HG03439 (cell line): ENCODE results near the gene GPR87.

ENCODE experiments used
- ATAC-seq: cut with Tn5 transposase; IDR thresholded peaks from one replicate; pipeline ENCODE4 v1.9.1; 2021; ENCODE audit warnings: mild to moderate bottlenecking, moderate library complexity; ENCODE audit not compliant: unreplicated experiment

GPR87 gene, protein sequence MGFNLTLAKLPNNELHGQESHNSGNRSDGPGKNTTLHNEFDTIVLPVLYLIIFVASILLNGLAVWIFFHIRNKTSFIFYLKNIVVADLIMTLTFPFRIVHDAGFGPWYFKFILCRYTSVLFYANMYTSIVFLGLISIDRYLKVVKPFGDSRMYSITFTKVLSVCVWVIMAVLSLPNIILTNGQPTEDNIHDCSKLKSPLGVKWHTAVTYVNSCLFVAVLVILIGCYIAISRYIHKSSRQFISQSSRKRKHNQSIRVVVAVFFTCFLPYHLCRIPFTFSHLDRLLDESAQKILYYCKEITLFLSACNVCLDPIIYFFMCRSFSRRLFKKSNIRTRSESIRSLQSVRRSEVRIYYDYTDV

DNA sequence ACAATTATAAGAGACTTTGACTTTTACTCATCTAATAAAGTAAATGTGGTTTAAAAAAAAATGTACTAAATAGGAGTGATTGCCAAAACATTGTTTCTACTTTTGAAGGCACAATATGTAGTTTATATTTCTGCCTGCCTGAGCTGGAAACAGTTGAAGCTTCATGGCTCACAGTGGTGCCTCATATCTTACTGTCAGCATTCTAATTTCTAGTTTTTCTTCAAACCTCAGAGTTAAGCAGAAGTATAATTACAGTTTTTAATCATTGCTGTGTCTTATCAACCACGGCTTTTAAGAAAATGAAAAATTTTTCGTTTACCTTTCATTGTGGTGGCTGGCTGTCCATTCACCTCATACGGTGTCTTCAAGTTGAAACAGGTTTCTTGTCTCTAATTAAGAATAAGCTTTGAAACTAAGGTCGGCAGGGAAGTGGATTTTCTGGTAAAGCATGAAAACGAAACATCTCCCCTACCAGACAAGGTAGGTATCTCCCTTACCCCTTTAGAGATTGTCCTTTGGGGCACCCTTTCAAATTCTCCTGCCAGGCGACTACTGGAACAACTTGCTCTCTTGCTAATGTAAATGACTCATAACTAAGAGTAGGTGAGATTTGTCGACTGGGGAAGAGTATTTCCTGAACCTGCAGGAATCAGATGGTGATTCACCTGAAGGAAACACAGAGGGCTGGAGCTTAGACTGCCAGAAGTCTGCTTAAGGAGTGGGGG is at the start of gene GPR87:
TSS of gene GPR87 (minus strand) at position 554 of the 725 bp plus-strand sequence. CDS start 16,720 bp downstream, outside the sequence.
- no peak for ATAC-seq

DNA sequence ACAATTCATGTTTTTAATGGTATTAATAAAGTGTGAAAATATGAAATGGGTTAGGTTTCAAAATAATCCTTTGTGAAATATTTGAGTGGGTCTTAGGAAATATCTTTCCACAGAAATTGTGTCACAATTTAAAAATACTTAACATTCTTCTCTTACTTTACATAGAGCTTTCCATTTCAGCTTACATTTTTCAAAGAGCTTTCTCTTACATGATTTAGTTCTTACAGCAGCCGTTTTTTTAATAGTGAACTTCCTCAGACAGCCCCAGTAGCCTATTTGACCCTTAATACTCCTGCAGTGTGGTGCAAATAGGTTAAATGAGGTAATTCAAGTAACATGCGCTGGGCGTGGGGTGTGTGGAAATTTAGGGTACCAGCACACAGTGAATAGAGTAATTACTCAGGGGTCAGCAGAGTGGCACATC is 46.1 kb upstream of the GPR87 start:
- ATAC-seq = no peak

DNA sequence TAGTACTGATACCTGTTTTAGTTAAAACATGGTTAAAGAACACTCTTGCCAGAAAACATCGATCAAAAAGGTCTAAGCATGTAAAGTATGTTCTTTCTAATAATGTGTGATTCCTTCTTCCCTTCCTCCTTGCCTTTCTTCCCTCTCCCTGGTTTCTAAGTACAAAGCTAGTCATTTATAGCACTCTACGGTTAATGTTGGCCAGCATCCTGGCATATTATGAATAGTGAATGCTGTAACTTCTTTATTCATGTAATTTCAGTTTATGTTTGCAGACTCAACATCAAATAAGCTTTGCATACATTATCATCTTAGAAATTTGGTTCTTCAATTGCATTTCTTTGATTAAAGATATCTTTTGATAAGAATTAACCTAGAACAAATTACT is 40.8 kb upstream of the GPR87 start:
- ATAC-seq = no peak

DNA sequence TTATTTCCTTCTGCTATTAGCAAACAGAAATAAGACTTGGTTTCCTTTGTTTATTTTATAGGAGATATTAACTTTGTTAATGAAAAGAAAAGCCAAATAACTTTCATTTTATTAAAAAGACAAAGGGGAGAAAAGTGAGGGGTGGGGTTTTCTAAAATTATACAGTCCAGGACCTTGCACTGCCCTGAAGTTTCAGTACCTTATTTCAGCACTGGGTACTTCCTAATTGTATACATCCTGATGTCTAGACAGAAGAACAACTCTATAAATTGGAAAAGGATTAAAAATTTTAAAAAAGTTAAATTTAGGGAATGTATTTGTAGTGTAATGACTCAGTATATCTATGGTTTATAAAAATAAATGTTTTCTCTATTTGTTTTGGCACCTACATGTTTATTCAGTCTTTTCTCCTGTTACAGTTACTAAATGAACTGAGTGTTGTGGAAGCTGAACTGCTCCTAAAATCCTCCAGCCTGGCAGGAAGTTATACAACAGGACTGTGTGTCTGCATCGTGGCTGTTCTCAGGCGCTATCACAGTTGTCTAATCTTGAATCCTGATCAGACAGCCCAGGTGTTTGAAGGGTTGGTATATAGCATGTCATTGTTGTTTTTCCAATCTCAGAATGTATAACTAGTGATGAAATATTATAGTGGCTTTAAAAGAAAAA is 40.3 kb upstream of the GPR87 start:
- ATAC-seq = no peak

DNA sequence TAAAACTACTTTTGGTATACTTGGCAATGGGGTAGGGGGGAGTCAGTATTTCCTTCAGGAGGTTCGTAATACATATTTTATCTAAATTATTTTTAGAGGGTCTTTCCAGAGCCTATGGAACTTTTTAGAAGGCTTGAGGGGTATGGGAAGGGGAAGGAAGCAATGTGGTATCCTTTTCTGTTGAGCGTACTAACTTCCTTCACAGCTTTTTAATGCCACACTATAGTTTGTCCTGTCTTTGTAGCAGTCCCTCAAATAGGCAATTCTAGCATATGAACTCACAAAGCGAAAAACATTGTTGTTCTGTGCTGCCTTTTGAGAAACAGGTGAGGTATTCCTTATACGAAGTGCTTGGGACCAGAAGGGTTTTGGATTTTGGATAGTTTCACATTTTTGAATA is 35.0 kb upstream of the GPR87 start:
- ATAC-seq = no peak

DNA sequence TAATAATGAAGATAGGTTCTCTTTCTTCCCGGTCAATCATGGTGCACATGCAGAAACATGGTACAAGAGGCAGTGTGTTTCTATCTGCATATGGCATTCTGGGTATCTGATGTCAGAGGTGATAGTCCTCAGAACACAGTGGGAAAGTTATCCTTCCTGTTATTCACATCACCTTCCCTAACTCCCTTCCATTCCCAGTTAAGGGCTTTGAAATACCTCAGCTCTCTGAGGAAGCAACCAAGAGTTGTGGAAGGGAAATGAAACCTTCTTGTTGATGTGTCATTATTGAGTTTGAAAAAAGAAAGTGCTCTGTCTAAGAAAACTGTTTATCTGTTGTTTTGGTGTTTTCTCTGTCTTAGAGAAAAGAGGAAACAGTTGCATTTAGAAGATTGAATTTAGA is 34.6 kb upstream of the GPR87 start:
- no peak for ATAC-seq

DNA sequence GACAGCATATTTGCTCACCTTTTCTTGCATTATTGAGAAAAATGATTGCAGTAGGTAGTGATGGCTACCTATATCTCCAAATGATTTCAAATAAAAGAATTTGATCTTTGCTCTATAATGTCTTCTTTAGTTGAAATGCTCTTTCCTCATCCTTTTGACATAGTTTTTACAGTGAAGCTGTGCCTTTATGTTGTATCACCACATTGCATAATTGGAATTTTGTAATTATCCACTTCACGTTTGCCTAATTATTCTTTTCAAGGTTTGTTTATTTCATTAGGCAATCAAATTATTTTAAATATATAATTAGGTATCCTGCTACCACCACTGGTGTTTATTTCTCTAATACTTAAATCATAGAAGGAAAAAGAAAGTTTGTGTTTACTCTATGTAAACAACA is 34.0 kb upstream of the GPR87 start:
- no peak for ATAC-seq

DNA sequence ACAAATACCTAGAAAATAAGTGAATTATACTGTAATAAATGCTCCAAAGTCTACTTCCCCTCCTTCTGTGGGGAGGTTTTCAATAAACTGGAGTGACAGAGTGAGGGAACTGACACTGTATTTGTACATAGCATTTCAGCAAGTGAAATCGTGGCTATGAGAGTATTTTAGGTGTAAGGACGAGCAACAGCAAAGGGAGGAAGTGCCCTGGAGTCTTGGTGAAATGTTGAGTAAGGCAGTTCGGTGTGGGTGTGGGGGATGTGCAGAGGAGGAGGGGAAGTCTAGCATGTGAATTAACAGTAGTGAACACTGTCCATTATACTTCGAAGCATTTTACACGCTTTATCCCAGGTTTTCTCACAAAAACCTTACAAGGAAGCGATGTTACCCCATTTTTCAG is 30.8 kb upstream of the GPR87 start:
- no peak for ATAC-seq

DNA sequence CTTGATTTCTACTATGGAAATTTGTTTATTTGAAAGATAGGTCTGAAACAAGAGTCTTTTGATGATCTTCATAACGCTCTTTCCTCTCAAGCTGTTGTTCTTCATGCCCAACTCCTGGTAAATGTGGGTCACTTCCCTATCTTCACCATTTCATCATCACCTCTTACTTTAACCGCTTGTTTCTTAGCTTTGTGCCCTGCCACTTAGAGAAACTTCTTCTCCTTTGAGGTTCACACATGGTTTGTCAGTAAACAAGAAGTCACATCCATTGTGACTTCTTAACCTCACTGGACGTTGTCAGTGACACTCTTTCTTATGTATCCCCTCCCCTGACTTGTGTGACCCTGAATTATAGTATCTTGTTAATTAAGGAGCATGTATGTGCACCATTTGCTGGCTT is 29.7 kb upstream of the GPR87 start:
- no peak for ATAC-seq

DNA sequence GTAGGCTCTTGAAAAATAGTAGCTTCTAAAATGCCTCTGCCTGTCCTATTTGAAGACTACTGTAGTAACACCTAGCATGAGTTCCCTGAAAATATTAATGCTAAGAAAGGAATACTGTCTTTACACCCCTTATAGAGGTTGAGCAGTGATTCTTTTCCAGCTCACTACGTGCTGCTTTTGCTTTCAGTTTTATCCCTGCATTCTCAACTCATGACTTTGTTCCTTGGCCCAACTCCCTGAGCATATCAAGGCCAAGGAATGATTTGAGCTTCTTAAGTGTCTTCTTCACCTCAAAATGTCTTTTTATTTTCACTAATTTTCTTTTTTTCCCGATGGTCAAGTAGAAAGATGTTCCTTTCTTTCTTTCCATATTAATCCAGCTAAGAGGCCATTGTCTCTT is 29.2 kb upstream of the GPR87 start:
- no peak for ATAC-seq

DNA sequence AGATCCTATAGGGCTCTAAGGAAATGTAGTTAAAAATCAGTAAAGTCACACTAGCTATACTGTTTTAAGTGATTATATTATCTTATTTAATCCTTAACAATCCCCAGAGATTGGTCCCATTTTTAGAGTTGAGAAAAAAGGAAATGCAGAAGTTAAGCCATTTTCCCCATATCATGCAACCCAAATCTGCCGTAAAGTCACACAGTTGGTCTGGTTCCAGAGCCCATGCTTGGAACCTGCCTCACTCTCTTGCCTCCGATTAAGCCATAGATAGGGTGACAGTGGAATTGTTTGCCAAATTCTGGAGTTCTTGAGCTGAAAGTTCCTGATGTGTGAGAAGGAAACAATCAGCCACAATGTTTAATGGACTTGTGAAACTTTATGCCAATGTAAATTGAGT is 15.1 kb upstream of the GPR87 start:
- no peak for ATAC-seq

DNA sequence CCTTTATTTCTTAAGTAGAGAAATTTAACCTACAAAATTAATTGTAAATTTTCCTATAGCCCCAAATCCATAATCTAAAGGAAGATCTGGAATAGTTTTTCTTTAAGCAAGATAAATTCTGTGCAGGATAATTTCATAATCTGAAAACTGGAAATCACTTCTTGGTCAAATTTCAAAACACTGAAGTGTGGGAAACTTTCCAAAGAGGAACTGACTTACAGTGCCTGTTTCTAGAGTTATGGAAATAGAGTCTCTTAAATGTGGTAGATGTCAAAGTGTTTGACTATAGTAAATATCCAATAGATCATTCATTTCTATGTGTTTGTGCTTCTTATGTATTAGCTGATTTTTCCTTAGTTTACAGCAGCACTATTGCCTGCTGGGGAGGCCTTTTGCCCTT is 14.3 kb upstream of the GPR87 start:
- ATAC-seq = no peak

DNA sequence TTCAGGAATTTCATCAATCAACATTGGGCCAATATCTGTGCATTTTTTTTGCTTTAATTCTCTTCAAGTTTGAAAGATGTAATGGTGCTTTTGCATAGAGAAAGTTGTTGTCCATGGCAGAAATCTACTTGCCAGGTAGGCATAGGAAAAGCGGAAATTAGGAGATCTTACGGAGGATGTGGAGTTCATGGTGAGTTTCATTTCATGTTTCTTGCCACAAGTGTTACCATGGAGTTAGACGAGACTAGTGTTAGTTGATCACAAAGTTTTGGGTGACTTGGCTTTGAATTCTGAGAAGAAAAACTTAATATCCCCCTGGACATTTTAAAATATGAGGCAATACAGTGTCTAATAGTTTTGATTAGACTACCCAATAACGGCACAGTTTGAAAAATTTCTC is 13.8 kb upstream of the GPR87 start:
- ATAC-seq = no peak

DNA sequence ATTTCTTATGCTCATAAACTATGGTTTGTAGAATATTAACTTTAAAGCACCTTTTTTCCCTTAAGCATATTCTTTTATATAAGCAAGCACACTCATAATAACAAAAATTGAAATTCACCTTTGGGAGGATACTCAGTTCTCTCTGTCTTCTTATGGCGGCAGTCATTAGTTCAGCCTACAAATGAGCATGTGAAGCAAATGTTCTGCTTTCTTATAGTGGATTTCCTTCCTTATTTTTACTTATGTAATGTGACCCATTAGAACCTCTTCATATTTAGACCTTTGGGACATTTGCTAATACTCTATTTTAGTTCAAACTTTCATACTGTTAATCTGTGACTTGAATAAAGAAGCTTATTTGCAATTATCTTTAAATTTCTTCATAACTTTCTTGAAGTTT is 12.7 kb upstream of the GPR87 start, which contains the start of gene P2RY13:
TSS of gene P2RY13 (minus strand) at position 187 of the 400 bp plus-strand sequence. CDS start at position 166, 21 bp downstream.
- ATAC-seq = no peak

DNA sequence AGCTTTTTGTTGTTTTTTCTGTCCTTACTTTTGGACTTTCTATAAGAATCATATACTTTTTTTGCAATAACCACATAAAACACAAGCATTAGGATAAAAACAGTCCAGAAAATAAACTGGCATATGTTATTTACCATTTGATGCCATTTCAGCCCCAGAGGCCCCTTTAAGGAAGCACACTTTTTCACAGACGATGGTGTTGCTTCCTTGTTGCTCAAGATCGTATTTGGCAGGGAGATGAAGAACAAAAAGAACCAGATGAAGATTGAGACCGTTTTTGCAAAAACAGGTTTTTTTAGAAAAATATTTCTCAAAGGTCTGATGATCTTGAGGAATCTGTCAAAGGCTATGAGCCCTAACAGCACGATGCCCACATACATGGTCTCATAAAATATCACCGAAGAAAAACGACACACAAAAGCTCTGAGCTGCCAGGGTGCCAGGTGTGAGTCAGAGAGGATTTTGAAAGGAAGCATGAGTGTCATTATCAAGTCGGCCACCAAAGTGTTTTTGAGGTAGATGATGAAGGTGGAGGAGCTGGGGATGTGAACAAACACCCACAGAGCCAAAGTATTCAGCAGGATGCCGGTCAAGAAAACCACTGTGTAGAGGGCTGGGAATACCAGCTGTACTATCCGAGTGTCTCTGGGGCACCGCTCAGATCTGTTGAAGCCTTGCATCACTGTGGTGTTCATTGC is 11.8 kb upstream of the GPR87 start:
- ATAC-seq = no peak

DNA sequence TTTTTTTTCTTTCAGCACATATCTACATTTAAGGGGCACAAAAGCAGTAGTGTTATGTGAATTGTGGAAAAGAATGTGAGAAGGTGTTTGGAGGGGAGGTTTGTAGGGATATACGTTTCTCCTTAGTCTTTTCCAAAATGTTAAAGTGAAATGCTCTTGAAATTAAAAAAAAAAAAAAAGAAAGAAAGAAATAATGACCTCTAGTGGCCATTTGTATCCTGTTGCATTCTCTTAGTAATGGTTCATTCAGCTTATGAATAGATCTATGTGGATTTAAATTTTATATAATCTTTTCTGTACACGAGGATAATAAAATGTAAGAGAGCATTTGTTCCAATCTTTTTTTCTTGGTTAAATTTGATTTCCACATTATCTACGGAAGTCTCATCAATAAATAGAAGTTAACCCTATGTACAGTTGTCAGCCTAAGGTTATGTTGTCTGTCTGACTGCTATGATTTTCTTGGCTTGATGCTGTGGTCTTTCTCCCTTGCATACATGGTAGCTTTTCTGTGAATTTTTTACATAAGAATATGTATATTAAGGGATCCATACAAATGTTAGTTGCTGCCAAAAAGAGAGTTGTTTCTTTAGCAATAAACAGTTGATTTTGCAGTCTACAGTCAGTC is 11.1 kb upstream of the GPR87 start:
- ATAC-seq = no peak

DNA sequence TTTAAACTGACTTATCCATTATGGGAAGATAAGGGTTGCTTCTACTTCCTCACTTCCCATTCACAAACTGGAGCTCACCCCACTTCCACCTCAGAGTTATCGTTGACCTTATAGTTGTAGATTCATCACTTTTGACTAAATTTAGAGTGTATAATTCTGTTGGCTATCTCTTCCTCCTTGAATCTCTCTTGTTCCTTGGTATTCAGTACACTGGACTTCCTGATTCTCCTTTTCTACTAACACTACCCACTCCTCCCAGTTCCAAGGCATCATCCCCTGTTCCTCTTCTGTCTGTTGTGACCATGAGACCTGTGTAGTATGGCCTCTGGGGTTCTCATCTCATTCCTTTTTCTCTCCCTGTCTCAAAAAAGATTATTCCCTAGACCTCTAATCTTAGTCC is 5.9 kb upstream of the GPR87 start:
- ATAC-seq = no peak

DNA sequence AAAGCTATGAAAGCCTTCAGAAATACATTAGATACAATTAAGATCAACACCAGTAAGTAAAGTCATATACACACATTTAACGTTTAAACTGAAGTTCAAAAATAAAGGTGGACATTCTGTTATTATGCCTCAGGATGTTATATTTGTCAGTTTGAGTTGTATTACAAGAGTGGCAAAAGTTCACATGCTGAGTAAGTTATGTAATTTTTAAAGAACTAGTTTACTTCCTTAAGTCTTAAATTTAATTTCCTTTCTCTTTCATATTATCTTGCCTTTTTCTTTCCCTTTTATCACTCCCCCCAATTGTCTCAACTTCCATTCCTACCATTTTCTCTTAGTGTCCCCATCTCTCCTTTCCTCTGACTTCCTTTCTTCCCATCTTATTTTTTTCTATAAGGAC is 4.9 kb upstream of the GPR87 start:
- ATAC-seq = no peak

DNA sequence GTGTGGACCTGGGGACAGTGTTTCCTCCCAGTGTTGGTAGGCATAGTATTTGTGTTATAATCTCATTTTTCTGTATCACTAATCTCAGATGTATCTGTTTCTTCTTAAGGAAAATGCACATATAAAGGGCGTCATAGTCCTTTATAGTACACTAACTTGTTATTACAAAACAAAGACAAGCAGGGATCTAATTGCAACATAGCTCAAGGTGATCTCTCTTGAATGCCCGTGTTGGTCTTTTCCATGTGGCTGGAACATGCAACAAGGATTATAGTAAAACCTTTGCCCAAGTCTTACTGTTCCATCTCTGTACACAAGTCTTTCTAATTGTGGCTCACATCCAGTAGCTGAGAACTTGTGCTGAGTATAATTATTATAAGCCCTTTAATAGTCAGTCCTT is 3.5 kb upstream of the GPR87 start:
- ATAC-seq = no peak

DNA sequence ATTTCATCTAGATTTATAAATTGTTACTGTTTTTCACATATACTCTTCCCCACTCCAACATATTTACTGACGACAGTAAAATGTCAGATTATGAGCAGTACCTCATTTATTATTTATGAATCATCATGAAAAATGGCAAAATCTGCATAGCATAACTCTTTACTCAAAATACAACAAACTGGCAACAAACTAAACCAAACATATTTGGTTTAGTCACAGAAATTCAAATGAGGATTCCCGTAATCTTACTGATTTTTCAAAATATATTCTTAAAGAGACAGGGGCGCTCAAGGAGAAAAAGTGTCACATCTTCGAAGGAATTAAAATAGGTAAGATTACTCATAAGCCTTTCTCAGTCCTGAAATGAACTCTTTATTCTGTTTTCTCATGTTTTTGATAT is 3.0 kb upstream of the GPR87 start:
- no peak for ATAC-seq

DNA sequence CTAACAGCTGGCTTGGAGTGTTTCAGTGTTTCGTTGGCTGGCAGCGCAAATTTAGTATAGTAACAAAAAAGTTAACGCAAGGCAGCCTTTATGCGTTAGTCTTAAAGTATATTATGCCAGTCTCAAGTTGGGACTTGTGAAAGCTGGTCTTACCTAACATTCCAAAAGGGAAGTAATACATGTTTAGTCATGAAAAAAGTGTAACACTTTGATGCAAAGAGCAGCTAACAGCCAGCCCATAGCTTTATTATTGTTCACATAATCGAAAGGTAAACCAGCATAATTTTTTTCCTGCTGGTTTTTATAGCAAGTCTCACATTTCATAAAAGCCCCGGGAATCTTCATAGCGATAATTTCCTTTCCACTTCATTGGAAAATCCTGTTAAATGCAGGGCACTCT is 2.4 kb upstream of the GPR87 start:
- ATAC-seq = no peak
